ENCODE results near the gene DENND2D.
A peak's percentile ranks its signal among the peaks of the same experiment; 100 is the strongest.

The DENND2D gene

GRCh38 chr1:111202707-111203623, 2.5 kb upstream of the DENND2D start:
- peak; percentile 11 to 38 for DNase-seq

- DNase-seq: no peak
Measured at GRCh38 chr1:111202366-111202706, 1.9 kb upstream of the DENND2D start.

- DNase-seq: no peak
Measured at GRCh38 chr1:111201275-111202090, 1.0 kb upstream of the DENND2D start.

GRCh38 chr1:111200802-111201161, 336 bp upstream of the DENND2D start:
- no peak for DNase-seq

GRCh38 chr1:111199329-111199728, 1.1 kb downstream of the DENND2D start:
- DNase-seq: no peak

GRCh38 chr1:111198836-111199235, 1.6 kb downstream of the DENND2D start:
- no peak for DNase-seq

GRCh38 chr1:111197598-111198284, 2.7 kb downstream of the DENND2D start:
- peak in 1 of 2 experiments; percentile 50 for DNase-seq

- DNase-seq: no peak
Measured at GRCh38 chr1:111196213-111196612, 4.2 kb downstream of the DENND2D start.

- DNase-seq: no peak
Measured at GRCh38 chr1:111195002-111195684, 5.3 kb downstream of the DENND2D start.

- DNase-seq: no peak
Measured at GRCh38 chr1:111193712-111194480, 6.5 kb downstream of the DENND2D start.

- DNase-seq: no peak
Measured at GRCh38 chr1:111192658-111193519, 7.6 kb downstream of the DENND2D start.

GRCh38 chr1:111192074-111192473, 8.4 kb downstream of the DENND2D start:
- DNase-seq: no peak

- no peak for DNase-seq
Measured at GRCh38 chr1:111191496-111191895, 8.9 kb downstream of the DENND2D start.

GRCh38 chr1:111190931-111191451, 9.5 kb downstream of the DENND2D start:
- no peak for DNase-seq

- DNase-seq: no peak
Measured at GRCh38 chr1:111184663-111185062, 15.8 kb downstream of the DENND2D start.

- DNase-seq: no peak
Measured at GRCh38 chr1:111183308-111184069, 17.0 kb downstream of the DENND2D start.

- peak in 1 of 2 experiments; percentile 4 for DNase-seq
Measured at GRCh38 chr1:111182052-111182451, 18.4 kb downstream of the DENND2D start.

GRCh38 chr1:111179968-111180533, 20.4 kb downstream of the DENND2D start:
- DNase-seq: peak in 1 of 2 experiments; percentile 26

- DNase-seq: no peak
Measured at GRCh38 chr1:111176678-111177077, 23.8 kb downstream of the DENND2D start.

- DNase-seq: no peak
Measured at GRCh38 chr1:111175349-111175748, 25.1 kb downstream of the DENND2D start.
